HG02852 (cell line): ENCODE results near the gene KANK2.

Source experiments
- ATAC-seq: cut with Tn5 transposase; IDR thresholded peaks from one replicate; pipeline ENCODE4 v1.9.1; 2021; ENCODE audit warnings: mild to moderate bottlenecking, moderate library complexity; ENCODE audit not compliant: unreplicated experiment

Gene KANK2

GRCh38 chr19:11197291-11198174, at the start of gene KANK2:
KANK2 (minus strand) TSS chr19:11197545; CDS start chr19:11194511, 3,034 bp downstream.
- ATAC-seq, result peak; percentile 86

GRCh38 chr19:11246941-11247340, 49.6 kb upstream of the KANK2 start:
- ATAC-seq, result no peak

- no peak for ATAC-seq
Measured at GRCh38 chr19:11244846-11245589, 47.7 kb upstream of the KANK2 start.

GRCh38 chr19:11243798-11244169, 46.4 kb upstream of the KANK2 start:
- ATAC-seq, result no peak

GRCh38 chr19:11242864-11243797, 45.8 kb upstream of the KANK2 start:
- no peak for ATAC-seq

GRCh38 chr19:11242025-11242424, 44.7 kb upstream of the KANK2 start:
- no peak for ATAC-seq

- ATAC-seq, result no peak
Measured at GRCh38 chr19:11240008-11240444, 42.7 kb upstream of the KANK2 start.

GRCh38 chr19:11239377-11240000, 42.1 kb upstream of the KANK2 start, which contains the start of gene ANGPTL8:
ANGPTL8 (plus strand) TSS chr19:11239619; CDS start chr19:11239638, 19 bp downstream.
- no peak for ATAC-seq

- ATAC-seq, result no peak
Measured at GRCh38 chr19:11238781-11239376, 41.5 kb upstream of the KANK2 start.

GRCh38 chr19:11238041-11238440, 40.7 kb upstream of the KANK2 start:
- ATAC-seq, result no peak

- no peak for ATAC-seq
Measured at GRCh38 chr19:11237321-11237720, 40.0 kb upstream of the KANK2 start.

- ATAC-seq, result no peak
Measured at GRCh38 chr19:11236324-11237301, 39.3 kb upstream of the KANK2 start.

- ATAC-seq, result no peak
Measured at GRCh38 chr19:11234486-11235075, 37.2 kb upstream of the KANK2 start.

GRCh38 chr19:11233073-11233472, 35.7 kb upstream of the KANK2 start:
- ATAC-seq, result no peak

- ATAC-seq, result no peak
Measured at GRCh38 chr19:11232555-11232954, 35.2 kb upstream of the KANK2 start.

- no peak for ATAC-seq
Measured at GRCh38 chr19:11230621-11231386, 33.5 kb upstream of the KANK2 start.

- no peak for ATAC-seq
Measured at GRCh38 chr19:11227195-11227886, 30.0 kb upstream of the KANK2 start.
